Astrocyte of the spinal cord (primary cell): ENCODE results near the gene ROR2.

Experiments
- DNase-seq: peaks from one replicate; pipeline ENCODE4 v3.0.0; 2011; ENCODE audit warnings: low read depth, low spot score
- H3K4me3 ChIP-seq: 2 replicates; pipeline ENCODE4 v1.5.1; 2011; ENCODE audit warnings: low read depth, mild to moderate bottlenecking, low read length, moderate library complexity
- CTCF ChIP-seq: IDR thresholded peaks from 2 replicates; pipeline ENCODE4 v1.5.1; 2012; ENCODE audit warnings: low read depth, mild to moderate bottlenecking, low read length, inconsistent platforms
- in situ Hi-C: cut with HindIII; loops from 2 replicates; pipeline ENCODE4 v1.10.0; 2017; ENCODE audit warnings: low sequenced_read_pairs

Gene ROR2

GRCh38 chr9:91787931-91788330 is 162.1 kb downstream of the ROR2 start:
- TF ChIP-seq CTCF, result no peak
- H3K4me3 ChIP-seq, result no peak overlapping the region
- in situ Hi-C loops, result no loop called here
- DNase-seq, result no peak

GRCh38 chr9:91786132-91786896 is 163.7 kb downstream of the ROR2 start:
- TF ChIP-seq CTCF, result no peak
- DNase-seq, result no peak
- in situ Hi-C loops, result no loop called here
- H3K4me3 ChIP-seq, result no peak overlapping the region

DNA sequence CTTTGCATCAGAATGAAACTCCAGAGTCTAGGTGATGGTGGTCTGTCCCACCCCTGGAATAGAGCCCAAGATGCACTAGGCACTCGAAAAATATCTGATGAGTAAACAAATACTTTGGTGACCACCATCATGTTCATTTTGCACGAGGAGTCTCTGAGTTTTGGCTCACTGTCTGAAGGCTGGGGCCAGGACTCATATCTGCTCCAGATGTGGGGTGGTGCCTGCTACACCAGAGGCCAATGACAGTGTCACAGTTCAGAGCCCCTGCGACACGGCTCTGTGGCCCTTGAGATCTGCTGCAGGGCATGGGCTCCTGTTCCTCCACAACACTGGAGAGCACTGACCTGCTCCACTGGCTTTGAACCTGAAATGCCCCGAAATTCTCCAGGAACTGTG is 164.6 kb downstream of the ROR2 start:
- in situ Hi-C loops, result no loop called here
- TF ChIP-seq CTCF, result no peak
- no peak for DNase-seq

GRCh38 chr9:91784673-91785446 is 165.2 kb downstream of the ROR2 start:
- H3K4me3 ChIP-seq, result no peak overlapping the region
- no peak for TF ChIP-seq CTCF
- DNase-seq, result no peak
- in situ Hi-C loops, result no loop called here

More for the DNA sequence above, 164.6 kb downstream of the ROR2 start:
- no peak overlapping the region for H3K4me3 ChIP-seq

DNA sequence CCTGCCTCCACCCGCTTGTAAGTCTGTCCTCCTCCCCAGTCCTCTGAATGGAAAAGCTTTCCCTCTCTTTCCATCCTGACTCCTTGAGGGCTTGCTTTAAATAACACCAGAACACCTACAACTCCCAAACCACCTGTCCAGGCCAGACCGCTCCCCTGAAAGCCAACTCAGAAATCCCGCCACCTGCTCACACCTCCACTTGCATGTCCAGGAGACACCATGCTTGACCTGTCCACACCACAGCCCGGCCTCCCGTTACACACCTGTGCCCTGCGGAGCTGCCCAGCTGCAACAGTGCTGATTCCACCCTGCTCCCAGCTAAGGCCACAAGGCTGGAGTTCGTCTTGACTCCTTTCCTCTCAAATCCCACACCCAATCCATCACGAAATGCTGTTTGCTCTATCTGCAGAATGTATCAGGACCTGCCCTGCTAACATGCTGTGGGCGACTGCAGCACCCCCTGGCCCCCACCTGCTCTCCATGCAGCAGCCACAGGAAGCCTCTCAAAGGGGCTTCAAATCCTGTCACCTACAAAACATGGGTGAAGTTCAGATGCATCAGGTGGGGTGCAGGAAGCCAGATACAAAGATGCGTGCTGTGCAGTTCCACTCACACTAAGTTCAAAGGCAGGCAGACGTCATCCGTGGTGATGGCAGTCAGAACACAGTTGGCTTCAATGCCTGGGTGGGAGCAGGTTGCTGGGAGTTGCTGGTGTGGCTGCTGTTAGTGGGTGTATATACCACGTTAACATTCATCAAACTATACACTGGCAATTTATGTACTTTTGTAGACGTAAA is 166.0 kb downstream of the ROR2 start:
- in situ Hi-C loops, result no loop called here
- no peak for TF ChIP-seq CTCF
- no peak overlapping the region for H3K4me3 ChIP-seq
- DNase-seq, result no peak

GRCh38 chr9:91783411-91783810 is 166.6 kb downstream of the ROR2 start:
- in situ Hi-C loops, result no loop called here

More at GRCh38 chr9:91783411-91783810, 166.6 kb downstream of the ROR2 start:
- no peak for DNase-seq
- no peak overlapping the region for H3K4me3 ChIP-seq
- TF ChIP-seq CTCF, result no peak
